NCI-H2196 (cell line): ENCODE measurements around the gene TXNRD3.
A peak's percentile ranks its signal among the peaks of the same experiment; 100 is the strongest.

ENCODE experiments used
- DNase-seq: peaks from one replicate; lab custom pipeline; 2025; ENCODE audit not compliant: unreplicated experiment; lab: John Stamatoyannopoulos, UW

Gene TXNRD3

GRCh38 chr3:126654571-126655383 lies at the start of gene TXNRD3:
Gene TXNRD3 (minus strand): TSS chr3:126655124.
- peak; percentile 88 for DNase-seq

- DNase-seq, result peak; percentile 99
These were observed 48.9 kb upstream of the TXNRD3 start, which contains the start of gene CHCHD6 for GRCh38 chr3:126703512-126704493. Gene CHCHD6 (plus strand): TSS chr3:126704240. CDS start chr3:126704313, 73 bp downstream.

GRCh38 chr3:126699011-126699410 lies 44.1 kb upstream of the TXNRD3 start:
- no peak for DNase-seq

- DNase-seq, result no peak
These were observed 41.9 kb upstream of the TXNRD3 start for GRCh38 chr3:126696701-126697267.

- no peak for DNase-seq
These were observed 39.0 kb upstream of the TXNRD3 start for GRCh38 chr3:126693921-126694320.

- no peak for DNase-seq
These were observed 37.9 kb upstream of the TXNRD3 start for GRCh38 chr3:126692858-126693257.

GRCh38 chr3:126691765-126692164 lies 36.8 kb upstream of the TXNRD3 start:
- DNase-seq, result no peak

GRCh38 chr3:126685493-126685892 lies 30.6 kb upstream of the TXNRD3 start:
- DNase-seq, result no peak

GRCh38 chr3:126685021-126685420 lies 30.1 kb upstream of the TXNRD3 start:
- DNase-seq, result no peak

GRCh38 chr3:126684218-126684751 lies 29.4 kb upstream of the TXNRD3 start:
- DNase-seq, result no peak

- no peak for DNase-seq
These were observed 28.1 kb upstream of the TXNRD3 start for GRCh38 chr3:126683069-126683468.

GRCh38 chr3:126682009-126682408 lies 27.1 kb upstream of the TXNRD3 start:
- DNase-seq, result no peak

- DNase-seq, result no peak
These were observed 25.7 kb upstream of the TXNRD3 start for GRCh38 chr3:126680667-126681055.

- no peak for DNase-seq
These were observed 25.1 kb upstream of the TXNRD3 start for GRCh38 chr3:126679831-126680666.

- DNase-seq, result peak; percentile 91
These were observed 24.4 kb upstream of the TXNRD3 start for GRCh38 chr3:126679318-126679751.

- DNase-seq, result no peak
These were observed 23.9 kb upstream of the TXNRD3 start for GRCh38 chr3:126678693-126679317.

- no peak for DNase-seq
These were observed 23.1 kb upstream of the TXNRD3 start for GRCh38 chr3:126677862-126678503.

- DNase-seq, result no peak
These were observed 22.2 kb upstream of the TXNRD3 start for GRCh38 chr3:126676919-126677705.
